GM18861 (cell line): ENCODE measurements around the gene CD44.
"Not testable (repeated sequence)": the region's sequence is repeated elsewhere in the genome, so short reads cannot be mapped to it uniquely, and the experiment has no call there.

Experiments
- ATAC-seq: cut with Tn5 transposase; IDR thresholded peaks from one replicate; pipeline ENCODE4 v1.9.1; 2021; ENCODE audit not compliant: unreplicated experiment

The CD44 gene

DNA sequence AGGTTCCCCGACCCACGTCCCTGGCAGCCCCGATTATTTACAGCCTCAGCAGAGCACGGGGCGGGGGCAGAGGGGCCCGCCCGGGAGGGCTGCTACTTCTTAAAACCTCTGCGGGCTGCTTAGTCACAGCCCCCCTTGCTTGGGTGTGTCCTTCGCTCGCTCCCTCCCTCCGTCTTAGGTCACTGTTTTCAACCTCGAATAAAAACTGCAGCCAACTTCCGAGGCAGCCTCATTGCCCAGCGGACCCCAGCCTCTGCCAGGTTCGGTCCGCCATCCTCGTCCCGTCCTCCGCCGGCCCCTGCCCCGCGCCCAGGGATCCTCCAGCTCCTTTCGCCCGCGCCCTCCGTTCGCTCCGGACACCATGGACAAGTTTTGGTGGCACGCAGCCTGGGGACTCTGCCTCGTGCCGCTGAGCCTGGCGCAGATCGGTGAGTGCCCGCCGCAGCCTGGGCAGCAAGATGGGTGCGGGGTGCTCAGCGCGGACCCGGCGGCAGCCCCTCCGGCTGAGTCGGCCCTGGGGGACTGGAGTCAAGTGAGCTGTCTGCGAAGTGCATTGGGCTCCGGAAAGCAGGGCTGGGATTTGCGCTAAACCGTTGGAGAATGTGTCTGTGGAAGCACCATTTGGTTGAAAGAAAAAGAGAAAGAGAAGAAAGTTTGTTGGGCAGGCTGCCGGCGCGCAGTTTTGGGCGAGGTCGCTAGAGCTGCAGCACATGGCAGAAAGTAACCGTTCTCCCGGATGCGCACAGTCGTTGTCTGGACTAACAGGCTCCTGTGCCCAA lies at the start of gene CD44:
Gene CD44 (plus strand): TSS at position 229 of the 779 bp plus-strand sequence. CDS start 133 bp downstream, at position 362.
- ATAC-seq = peak; percentile 22

DNA sequence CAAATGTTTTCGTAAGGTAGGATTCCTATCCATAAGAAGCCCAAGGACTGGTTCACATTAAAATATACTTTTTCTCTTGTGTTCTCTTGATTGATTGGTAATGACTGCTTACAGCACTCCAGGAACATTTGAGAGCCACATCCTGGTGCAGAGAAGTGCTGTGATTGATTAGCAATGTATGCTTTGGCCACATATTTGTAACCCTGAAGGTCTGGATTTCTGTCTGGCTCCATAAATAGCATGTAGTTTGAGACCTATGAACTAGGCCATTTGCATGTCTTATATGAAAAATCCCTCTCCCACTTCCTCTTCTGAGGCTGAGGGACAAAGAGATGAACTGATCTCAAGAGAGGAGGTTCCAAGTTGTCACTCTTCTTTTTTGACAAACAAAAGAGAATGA lies 49.3 kb upstream of the CD44 start:
- peak; percentile 62 for ATAC-seq

GRCh38 chr11:35090125-35090524 lies 48.8 kb upstream of the CD44 start:
- no peak for ATAC-seq

- not testable (repeated sequence) for ATAC-seq
Measured at GRCh38 chr11:35090991-35091390, 48.0 kb upstream of the CD44 start.

DNA sequence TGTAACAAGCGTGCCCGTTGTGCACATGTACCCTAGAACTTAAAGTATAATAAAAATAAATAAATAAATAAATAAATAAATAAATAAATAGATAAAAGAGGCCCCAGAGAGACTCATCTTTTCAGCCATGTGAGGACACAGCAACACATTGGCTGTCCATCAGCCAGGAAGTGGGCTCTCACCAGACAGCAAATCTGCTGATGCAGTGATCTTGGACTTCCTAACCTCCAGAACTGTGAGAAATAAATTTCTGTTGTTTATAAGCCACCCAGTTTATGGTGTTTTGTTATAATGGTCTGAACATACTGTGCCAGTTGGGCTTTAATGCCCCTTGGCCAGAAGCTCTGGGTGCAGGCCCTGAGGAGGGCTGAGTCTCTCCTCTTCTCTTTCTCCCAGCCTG lies 42.2 kb upstream of the CD44 start:
- ATAC-seq = no peak

DNA sequence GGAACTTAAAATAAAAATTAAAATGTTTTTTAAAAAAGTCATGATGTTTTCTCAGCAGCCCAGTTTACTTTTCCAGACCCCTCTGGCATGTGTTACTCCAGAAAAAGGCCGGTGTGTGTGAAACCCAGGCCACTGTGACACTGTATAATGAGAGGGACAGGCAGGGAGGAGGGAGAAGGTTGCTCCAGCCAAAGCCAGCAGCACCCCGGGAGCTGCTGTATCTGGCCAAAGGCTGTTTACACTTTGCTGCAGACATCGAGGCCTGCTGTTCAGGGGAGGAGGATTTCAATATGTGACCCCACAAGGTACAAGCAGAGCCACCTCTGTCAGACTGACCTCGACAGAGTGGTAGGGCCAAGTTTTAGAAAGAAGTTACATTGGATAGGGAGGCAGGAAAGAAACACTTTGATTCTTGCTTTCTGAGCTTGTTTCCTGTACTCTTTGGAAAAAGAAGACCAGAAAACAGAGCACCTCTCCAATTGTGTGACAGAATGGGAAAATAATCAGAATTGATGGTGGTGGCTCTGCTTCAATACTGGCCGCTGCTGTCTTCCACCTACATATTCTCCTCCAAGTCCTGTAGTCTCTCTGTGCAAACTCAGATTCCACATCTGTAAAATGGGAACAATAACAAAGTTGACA lies 41.0 kb upstream of the CD44 start:
- no peak for ATAC-seq

DNA sequence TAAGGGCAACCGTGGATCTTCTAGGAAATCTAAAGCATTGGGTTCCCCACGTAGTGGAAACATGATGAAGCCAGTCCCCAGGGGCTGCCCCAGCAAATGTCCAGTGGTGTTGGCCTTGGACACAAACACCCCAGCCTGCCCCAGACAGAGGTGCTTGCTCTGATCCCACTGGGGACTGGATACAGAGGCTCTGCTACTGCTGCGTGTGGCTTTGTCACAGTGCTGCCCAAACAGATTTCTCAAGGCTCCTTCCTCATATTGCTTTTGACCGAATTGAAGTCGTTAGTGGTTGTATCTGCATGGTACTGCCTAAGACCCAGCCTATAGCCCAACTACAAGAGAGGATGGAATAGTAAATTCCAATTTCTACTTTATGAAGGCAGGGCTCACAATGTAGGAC lies 40.1 kb upstream of the CD44 start:
- no peak for ATAC-seq

- no peak for ATAC-seq
Measured at GRCh38 chr11:35099278-35100012, 39.5 kb upstream of the CD44 start.

- ATAC-seq = no peak
Measured at GRCh38 chr11:35100013-35100383, 39.0 kb upstream of the CD44 start.

DNA sequence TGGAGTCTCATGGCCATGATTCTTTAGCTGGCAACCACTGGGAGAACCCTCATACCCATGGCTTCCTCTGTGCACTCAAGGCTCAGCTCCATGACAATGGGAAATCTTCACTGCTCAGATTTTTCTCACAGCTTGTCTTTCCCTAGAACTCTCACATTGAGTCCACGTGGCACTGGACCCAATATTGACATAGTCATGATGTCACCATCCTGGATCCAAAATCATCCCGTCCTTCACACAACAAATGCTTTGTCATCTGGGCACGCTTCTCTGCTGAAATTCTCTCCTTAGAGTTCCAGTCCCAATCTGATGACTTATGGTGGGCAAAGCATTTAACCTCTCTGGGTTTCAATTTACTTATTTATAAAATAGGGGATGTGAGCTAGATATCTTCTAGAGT lies 37.7 kb upstream of the CD44 start:
- no peak for ATAC-seq

GRCh38 chr11:35102267-35102666 lies 36.7 kb upstream of the CD44 start:
- no peak for ATAC-seq

- no peak for ATAC-seq
Measured at GRCh38 chr11:35103366-35104208, 35.4 kb upstream of the CD44 start.

- no peak for ATAC-seq
Measured at GRCh38 chr11:35104655-35105054, 34.3 kb upstream of the CD44 start.

DNA sequence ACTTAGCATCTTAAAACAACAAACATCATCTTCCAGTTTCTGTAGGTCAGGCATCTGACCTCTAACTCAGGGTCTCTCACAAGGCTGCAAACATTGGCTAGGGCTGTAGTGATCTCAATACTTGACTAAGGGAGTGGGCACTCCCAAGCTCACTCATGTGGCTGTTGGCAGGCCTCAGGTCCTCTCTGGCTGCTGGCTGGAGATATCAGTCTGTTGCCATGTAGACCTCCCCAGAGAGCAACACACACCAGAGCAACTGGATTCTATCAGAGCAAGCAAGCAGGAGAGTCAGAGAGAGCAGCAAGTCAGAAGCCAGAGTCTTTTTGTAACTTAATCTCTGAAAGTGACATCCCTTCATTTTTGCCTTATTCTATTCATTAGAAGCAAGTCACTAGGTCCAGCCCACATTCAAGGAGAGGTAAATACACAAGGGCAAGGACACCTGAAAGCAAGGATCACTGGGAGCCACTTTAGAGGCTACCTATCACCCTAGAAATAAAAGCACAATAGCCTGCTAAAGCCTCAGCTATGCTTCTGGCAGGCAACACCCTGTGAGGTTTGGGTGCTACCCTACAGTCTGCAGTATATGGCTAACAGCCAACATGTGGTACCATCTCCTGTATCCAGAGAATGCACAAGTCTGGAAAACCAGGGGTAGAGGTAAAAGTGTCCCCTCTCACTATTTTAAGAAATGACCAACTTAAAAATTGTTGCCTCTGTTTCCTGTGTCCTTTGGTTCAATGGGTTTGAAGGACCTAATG lies 33.5 kb upstream of the CD44 start:
- no peak for ATAC-seq

DNA sequence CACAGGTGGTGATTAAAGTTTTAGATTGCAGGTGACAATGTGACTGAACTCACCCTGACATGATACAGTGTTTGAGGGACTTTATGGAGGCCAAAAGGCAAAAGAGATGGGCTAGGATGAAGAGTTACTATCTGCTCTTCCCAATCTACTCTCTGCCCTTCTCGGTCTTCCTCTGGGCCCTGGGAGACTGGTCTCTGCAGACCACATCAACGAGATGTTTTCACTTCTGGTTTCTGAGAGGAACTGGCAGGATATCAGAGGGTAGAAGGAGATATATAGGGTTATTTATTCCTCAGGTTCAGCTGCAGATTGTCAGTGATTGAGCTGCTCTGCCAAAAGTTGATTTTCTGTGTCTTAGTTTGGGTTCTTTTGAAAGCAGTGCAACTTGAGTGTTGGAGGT lies 32.4 kb upstream of the CD44 start:
- ATAC-seq = peak; percentile 88

- no peak for ATAC-seq
Measured at GRCh38 chr11:35107861-35108260, 31.1 kb upstream of the CD44 start.

DNA sequence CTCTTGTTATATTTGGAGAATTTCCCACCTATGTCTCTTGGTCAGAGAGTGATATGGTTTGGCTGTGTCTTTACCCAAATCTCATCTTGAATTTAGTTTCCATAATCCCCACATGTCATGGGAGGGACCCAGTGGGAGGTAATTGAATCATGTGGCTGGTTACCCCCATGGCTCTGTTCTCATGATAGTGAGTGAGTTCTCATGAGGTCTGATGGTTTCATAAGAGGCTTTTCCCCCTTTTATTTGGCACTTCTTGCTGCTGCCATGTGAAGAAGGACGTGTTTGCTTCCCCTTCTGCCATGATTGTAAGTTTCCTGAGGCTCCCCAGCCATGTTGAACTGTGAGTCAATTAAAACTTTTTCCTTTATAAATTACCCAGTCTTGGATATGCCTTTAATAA lies 30.6 kb upstream of the CD44 start:
- ATAC-seq = not testable (repeated sequence)

DNA sequence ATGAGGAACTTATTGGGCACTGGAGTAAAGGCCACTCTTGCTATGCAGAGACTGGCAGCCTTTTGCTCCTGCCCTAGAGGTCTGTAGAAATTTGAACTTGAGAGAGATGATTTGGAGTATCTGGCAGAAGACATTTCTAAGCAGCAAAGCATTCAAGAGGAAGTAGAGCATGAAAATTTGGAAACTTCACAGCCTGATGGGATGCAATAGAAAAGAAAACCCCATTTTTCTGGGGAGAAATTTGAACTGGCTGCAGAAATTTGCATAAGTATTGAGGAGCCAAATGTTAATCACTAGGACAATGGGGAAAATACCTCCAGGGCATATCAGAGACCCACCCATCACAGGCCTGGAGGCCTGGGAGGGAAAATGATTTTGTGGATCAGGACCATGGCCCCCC lies 29.9 kb upstream of the CD44 start:
- ATAC-seq = no peak

GRCh38 chr11:35109827-35110226 lies 29.1 kb upstream of the CD44 start:
- ATAC-seq = no peak
